Activated T-cell treated with anti-CD3 and anti-CD28 coated beads for 4 hours (primary cell): Measurements from ENCODE around the gene LAMA3.
"Not testable (repeated sequence)": the region's sequence is repeated elsewhere in the genome, so short reads cannot be mapped to it uniquely, and the experiment has no call there.

ENCODE experiments used
- DNase-seq: peaks from one replicate; pipeline ENCODE4 v3.0.0-alpha.2; 2020

Gene LAMA3

DNA sequence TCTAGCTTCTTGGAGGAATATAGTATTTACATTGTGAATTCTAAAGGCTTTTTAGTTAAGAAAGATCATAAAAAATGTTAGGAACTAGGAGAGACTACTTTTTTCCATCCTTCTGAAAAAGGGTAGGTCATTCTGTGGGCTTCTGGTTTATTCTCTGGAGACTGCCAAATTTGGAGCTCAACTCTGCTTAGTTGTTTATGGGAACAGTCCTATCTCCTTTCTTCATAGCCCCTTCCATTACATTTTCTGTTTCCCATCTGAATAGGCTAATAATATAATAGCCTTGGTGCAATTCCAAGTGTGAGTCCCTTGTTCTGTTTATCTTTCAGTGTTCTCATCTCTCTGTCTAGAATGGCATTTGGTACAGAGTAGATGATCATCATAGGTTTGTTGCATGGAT is 15.6 kb downstream of the LAMA3 start:
- DNase-seq: no peak

DNA sequence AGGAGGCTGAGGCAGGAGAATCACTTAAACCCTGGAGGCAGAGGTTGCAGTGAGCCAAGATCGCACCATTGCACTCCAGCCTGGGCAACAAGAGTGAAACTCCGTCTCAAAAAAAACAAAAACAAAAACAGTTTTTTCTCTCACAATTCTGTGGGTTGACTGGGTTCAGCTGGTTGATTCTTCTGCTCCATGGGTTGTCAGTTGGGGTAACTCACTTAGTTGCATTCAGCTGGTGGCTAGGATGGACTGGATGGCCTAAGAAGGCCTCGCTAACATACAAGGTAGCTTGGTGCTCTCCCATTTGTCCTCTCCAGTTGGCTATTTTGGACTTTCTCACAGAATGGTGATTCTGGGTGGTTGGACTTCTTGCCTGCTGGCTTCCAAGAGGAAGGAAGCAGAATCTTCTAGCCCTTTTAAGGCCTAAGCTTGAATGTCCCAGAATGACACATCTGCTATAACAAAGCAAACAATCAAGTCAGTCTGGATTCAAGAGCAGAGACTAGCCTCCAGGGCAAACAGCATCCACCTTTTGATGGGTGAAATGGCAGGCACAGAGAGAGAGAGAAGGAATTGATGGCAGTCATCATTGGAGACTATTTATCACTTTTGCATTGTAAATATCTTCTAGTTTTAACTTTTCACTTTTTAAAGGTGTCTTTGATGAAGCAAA is 17.9 kb downstream of the LAMA3 start:
- no peak for DNase-seq

DNA sequence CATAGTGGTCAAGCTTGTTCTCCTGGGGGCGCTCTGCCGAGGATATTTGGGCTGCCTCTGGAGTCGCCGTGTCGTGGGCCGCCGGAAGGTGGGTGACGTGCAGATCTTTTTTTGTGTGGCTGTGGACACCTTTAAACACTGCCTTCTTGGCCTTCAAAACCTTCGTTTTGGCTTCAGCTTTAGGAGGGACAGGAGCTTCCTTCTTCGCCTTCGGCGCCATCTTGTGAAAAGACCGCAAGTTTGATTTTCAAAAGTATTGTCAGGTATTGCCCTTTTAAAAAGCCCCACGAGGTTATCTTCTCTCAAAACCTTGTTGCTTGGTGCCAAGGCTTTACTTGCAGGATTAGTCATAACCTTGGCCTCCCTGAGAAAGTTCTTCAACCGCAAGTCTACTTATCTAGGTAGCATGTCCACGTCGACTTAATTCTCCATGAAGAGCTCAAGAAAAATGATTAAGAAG is 20.8 kb downstream of the LAMA3 start:
- DNase-seq: no peak

DNA sequence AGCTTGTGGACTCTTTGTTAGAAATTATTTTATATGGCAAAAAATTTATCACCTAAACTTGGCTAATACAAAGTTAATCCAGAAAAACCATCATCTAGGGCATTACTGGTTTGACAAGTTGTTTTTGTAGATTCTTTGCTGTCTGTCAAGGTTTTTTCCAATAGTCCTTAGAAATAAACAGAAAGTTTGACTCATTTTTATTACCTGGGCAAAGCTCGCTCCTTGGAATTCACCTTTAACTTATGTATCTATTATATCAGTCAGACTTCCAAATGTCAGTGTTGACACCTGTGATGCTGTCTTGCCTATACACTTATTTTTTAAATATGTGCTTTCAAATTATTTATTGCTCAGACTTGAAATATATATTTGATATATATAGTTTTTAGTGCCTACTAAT is 21.7 kb downstream of the LAMA3 start:
- DNase-seq: no peak

DNA sequence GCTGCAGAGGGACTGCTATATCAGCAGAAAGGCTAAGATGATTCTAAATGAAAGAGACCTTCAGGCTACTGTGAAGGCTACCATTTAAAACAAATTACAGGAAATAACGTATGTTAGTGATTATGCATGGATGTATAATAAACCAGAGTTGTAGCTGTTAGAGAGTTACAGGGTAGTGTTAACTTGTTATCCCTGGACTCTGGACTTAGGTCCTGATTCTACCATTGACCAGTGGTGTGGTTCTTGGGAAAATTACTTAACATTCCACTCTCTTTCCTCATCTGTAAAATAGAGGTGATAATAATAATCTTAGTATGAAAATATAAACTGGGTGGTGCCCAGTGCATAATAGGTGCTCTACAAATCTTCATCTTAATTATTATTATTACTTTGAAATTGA is 22.2 kb downstream of the LAMA3 start:
- no peak for DNase-seq

DNA sequence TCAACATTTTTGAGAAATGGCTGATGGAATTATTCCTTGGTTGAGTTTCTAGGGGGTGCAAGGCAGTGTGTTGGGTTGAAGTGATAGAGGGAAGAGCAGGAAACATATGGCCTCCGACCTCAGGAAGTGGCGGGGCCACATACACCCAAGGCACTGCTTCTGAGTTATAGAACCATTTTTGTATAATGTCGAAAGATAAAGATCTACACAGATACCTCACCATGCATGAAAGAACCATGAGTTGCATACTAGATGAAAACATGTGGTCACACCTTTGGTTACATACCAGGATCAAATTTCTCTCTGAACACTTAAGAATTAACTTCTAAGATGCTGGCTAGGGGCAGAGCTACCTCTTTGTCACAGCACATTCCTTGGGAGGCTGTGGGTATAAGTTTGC is 23.2 kb downstream of the LAMA3 start:
- no peak for DNase-seq

DNA sequence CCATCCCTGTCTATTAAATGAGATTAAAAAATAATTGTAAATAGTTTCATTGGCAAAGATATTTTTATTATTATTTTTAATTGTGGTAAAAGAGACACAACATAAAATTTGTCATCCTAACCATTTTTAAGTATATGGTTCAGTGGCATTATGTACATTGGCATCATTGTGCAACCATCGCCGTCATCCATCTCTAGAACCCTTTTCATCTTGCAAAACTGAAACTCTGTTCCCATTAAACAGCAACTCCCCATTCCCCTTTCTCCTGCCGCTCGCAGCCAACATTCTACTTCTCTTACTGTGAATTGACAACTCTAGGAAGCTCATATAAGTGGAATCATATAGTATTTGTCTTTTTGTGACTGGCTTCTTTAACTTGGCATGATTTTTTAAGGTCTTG is 25.3 kb downstream of the LAMA3 start:
- no peak for DNase-seq

DNA sequence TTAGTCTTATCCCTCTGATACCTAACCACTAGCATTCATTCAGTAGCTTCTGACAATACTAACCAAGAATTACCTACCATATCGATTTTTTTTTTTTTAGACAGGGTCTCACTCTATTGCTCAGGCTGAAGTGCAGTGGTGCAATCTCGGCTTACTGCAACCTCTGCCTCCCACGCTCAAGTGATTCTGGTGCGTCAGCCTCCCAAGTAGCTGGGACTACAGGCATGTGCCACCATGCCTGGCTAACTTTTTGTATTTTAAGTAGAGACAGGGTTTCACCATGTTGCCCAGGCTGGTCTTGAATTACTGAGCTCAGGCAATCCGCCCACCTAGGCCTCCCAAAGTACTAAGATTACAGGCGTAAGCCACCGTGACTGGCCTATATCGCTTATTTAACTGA is 26.8 kb downstream of the LAMA3 start:
- DNase-seq: not testable (repeated sequence)

DNA sequence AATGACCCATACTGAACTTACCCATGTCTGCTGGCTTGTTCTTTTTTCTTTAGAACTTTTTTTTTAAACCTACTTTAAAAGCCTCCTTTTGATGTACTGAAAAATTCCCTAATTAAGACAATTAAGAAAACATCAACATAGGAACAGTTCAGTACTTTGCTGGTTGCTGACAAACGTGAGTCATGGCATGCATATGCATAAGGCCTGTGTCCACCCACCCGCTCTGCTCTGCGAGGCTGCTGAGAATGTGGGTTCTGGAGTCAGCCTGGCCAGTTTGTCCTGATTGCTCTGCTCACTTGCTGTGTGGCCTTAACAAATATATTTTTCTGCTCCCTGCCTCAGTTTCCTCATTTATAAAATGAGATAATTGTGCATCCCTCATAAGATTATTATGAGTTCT is 27.3 kb downstream of the LAMA3 start:
- DNase-seq: no peak

DNA sequence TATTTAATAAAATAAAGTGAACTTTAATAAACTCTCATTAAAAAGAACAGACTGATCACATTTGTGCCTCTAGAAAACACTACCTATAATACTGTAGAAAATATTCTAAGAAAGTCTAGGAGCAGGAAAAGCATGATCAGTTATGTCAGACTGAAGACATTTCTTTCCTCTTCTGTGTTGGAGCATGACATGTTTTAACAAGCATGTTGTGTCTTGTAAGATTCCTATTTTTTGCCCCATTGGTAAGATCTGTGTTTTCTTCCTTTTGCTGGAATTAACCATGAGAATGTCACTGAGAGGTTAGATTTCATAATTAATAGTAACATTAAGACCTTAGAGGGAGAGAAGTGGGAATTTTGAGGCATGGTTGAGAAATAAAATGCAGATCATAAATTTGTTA is 27.7 kb downstream of the LAMA3 start:
- DNase-seq: no peak

DNA sequence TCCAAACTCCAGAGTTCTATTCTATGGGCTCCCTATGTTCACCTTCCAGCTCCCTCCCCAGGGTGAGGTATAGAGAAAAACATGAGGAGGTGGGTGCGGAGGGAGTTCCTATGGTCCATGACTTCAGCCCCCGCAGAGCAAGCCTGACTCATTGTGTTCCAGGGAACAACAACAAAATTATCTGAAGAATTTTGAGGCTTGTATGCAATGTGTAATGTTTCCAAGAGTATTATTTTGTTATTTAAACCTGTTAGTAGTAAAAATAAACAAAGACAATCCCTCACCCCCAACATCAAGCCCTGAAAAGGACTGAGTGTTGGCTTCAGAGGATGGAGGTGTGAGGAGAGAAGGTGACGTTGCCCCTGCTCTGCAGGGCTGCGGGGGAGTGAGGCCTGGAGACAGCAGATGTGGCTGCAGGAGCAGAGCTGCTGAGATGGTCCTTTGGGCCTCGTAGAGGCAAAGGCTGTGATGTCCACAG is 29.0 kb downstream of the LAMA3 start:
- DNase-seq: no peak

DNA sequence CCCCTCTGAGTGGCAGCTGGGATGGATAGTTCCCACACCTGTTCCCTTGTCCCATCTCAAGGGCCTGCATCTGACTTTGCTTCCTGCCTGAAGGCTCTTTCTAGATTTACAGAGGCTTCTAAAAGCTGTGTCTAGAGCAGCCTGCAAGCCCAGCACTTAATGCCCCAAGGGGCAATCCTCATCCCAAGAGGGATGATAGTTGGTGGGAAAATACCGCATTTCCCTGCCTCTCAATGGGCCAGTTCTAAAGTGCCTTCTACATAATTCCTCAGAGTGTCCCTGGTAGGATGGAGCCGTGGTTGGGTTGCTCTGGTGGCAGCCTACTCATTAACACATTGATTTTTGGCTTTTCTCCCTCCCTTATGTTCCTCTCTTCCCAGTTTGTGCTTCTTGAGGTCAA is 29.5 kb downstream of the LAMA3 start:
- no peak for DNase-seq

DNA sequence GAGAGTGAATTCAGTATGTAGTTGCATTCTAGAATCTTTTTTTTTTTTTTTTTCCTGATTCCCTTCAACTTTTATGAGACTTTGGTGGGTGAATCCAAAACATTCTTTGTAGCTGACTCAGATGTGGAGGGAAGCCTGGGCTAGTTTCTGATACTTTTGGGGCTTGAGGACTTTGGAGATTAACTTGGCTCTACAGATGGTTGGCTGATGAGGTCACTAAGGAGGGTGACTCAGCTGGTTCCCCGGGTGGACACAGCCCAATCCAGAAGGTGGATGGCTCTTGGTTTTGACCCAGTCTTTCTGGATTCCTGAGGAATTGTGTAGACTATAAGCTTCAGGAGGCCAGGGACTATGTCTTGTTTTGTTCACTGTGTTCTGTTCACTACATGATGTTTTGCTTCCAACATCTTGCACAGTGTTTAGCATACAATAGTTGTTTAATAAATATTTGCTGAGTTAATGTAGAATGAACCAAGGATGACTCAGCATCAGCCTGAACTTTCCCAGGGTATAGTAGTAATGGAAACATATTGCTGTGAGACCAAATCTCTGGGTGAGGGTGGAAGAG is 30.5 kb downstream of the LAMA3 start:
- DNase-seq: no peak

DNA sequence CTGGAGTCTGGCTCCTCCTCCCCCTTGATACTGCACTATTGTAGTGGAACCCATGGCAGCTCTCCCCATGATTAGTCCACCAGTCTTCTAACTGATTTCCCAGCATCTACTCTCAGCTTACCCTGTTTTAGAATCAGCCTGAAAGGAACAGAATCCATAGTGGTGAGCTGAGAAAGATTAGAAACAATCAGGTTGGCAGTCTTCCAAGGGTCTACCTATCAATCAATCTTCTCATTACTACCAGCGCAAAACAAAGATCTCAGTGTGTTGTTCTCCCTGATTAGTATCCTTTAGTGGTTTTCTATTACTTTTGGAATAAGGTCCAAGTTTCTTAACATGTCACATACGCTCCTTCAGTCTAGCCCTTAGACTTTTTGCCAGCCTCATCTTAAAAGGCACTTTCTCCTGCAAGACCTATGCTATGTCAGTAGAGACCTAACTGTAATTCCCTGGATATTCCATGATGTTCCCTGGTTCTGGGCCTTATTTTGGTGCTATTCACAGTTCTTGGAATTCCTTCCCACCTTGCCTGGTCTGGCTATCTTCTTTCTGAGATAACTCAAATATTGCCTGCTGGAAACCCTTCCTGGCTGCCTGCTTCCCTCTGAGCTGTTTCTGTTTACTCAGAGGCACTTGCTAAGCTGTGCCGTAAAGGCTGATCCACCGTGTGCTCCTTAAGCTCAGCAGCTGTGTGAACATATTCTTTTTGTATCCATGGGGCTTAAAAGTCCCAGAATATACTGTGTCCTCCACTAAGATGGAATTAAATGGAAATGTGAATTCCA is 32.6 kb downstream of the LAMA3 start:
- DNase-seq: no peak

DNA sequence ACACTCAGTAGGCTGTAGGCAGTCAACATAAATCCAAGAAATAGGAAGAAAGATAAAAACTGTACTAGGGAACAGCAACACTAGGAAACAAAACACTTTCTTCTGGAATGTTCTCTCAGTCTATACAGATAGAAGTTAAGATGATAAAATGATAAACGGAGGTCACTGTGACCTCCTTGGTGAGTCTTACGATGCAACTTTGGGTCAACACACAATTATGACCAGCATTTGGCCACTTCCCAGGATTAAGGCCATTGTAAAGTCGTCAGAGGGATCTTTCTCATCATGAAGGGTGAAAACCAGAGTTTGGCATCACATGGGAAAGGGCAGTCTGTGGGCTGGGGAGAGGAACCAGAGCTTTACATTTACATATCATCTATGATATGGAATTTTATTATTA is 33.4 kb downstream of the LAMA3 start:
- no peak for DNase-seq

DNA sequence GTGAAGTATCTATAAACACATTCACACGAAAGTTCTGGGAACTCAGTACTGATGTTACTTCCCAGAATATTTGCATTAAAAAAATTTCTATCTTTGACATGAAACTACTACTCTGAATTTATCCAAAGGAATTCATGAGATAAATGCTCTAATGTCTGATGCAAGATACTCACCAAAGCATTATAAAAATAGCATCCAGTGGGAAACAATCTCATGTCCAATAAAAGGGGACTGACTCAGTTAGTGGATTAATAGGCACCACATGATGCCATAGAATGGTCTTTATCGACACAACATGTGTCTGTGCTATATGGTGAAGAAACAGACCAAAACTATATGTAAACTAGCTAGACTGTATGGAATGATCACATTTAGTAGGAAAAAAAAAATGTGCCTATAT is 33.9 kb downstream of the LAMA3 start:
- DNase-seq: no peak

DNA sequence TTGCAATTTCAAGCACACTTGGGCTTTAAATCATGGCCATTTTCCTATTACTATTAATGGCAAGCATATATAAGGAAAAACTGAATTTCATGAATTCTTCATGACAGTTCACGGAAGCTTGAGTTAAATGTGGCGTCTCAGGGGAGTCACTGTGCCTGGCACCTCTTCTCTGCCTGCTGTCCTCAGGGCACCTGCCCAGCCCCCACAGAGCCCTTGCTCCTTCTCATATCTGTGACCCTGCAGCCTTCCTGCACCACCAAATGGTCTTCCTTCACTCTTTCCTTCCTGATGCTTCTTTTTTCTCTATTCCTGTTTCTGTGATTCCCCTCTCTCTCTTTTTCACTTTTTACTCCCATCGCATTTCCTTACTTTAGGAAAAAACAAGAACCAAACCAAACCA is 35.4 kb downstream of the LAMA3 start:
- no peak for DNase-seq

DNA sequence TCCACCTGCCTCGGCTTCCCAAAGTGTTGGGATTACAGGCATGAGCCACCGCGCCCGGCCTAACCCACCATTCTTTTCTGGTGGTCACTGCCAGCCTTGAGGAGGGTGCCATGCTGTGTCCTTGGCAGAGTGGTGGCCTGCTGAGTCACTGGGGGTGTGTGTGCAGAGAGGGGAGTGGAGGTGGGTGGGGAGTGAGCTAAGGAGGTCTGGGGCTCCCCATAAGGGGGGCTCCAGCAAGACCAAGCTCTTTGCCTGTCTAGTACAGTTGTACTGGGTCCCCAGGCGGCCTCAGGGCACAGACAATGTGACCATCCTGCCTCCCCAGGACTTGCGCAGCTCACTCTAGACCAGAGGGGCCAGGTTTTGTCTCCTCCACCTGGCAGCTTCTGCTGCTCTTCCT is 36.1 kb downstream of the LAMA3 start:
- no peak for DNase-seq

DNA sequence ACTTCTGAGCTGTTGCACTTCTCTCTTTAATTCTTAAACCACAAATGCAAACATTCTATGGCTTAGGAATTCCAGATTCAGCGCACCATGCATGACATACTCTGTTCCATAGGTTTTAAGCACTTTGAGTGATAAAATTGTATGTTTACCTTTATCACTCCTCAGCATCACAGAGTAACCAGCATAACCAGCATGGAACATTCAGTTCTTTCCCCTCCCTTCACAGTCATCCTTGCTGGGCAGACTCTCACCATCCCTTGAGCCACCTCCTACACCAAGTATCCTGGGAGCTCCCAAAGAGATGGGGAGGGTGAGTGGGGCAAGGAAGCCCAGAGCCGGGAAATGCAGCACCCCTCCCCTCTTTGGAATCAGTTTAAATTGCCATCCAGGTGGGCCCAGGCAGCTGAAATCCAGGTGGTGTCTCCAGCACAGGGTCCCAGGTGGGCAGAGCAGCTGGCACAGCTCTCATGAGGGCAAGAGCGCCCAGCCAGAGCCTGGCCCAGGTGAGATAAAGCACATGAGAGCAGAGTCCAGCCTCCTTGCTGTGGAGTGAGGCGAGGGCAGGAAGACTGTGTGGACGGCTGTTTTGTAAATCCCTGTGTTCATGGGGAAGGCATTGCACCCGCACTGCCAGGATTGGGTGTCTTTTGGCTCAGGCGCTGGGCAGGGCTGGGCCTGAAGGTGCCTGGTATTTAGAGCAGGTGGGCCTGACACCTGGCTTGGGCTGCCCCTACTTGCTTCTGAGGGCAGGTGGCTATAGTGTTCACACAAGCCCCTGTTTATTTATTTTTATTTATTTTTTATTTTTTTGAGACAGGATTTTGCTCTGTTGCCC is 36.8 kb downstream of the LAMA3 start:
- DNase-seq: no peak

DNA sequence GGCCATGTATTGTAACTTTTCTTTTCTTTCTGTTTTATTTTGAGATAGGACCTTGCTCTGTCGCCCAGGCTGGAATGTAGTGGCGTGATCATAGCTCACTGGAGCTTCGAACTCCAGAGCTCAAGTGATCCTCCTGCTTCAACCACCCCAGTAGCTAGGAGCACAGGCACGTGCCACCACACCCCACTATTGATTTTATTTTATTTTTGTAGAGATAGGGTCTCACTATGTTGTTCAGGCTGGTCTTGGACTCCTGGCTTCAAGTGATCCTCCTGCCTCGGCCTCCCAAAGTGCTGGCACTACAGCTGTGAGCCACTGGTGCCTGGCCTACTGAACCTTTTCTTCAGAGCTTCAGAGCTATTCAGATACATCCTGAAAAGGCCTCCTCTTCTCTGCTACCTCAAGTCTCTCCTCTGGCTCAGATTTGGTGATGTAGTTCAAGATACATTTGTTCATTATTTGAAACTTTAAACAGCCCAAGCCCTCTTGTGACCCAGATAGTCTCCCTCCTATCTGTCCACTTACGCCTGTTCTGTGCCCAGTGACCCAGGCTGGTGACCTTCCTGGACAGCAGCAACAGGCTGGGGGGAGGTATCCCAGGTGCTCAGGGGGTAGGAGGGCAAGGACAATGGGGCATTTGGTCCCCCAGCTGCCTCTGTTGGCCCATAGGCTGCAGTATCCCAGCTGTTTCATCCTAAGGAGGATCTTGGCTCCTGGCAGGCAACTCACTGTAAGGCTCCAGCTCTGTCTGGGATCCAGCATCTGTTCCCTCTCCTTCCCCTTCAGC is 38.6 kb downstream of the LAMA3 start:
- no peak for DNase-seq

DNA sequence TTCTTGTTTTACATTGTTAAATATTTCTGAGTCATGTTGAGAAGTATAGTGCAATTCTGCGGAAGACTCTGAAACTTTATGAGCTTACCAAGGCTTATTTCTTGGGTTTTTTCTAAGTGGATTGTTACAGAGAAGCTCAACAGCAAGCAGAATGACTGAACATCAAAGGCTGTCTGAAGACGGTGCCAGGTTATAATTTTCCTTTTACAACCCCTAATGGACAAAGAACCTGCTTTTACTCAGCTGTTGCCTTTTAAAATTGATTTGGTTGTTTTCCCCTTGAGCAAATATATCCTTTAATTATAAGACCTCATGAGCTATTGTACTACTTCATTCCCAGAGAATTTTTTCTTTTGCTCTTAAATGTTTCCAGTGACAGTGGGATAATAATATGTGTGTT is 41.6 kb downstream of the LAMA3 start:
- no peak for DNase-seq

DNA sequence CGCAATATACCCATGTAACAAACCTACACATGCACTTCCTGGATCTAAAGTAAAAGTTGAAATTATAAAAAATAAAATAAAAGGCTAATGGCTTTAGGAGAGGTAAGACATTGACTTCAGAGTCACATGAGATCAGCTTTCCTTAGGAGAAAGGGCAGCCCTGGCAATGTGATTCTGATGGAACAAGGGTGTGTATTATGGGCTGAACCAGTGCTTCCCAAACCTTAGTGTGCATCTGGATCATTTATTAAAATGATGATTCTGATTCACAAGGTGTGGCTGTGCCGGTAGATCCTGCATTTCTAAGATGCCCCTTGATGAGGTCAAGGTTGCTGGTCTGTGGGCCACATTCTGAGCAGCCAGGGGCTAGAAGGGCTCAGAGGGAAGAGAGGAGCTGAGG is 42.6 kb downstream of the LAMA3 start:
- no peak for DNase-seq

DNA sequence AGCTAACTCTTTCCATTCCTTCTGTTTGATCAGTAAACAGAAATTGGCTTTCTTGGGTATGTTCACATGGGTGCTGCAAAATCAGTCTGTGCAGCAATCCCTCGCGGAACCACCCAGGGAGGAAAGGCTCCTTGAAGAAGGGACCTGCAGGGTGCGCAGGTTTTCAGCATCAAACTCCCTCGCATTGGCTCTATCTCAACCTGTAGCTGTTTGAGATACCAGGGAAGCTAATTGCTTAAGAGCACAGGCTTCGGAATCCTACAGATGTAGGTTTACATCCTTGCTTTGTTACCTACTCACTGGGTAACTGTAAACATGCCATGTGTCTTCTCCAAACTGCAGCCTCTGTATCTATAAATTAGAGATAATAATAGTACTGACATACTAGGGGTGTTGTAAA is 43.2 kb downstream of the LAMA3 start:
- DNase-seq: no peak
